Transverse colon (tissue), 4 donors: ENCODE results near the gene GCN1. TPM values are rescaled to one million over a fixed set of nuclear protein-coding genes. Genes with fewer than 3 reads are reported as not detected.
"Not testable (repeated sequence)": the region's sequence is repeated elsewhere in the genome, so short reads cannot be mapped to it uniquely, and the experiment has no call there.

Source experiments
- DNase-seq: peaks from one replicate; pipeline ENCODE4 v3.0.0-alpha.2; 2019
- H3K27ac ChIP-seq, 4 donors: fragments of 200-600 bp; sonication (generic); 2 replicates each; pipeline ENCODE4 v1.5.1; 2016 to 2018; ENCODE audit warnings: inconsistent platforms in 4 of 4
- H3K27me3 ChIP-seq: fragments of 200-600 bp; sonication (generic); 2 replicates; pipeline ENCODE4 v1.5.1; 2017; ENCODE audit warnings: inconsistent platforms
- H3K36me3 ChIP-seq, 4 donors: fragments of 200-600 bp; sonication (generic); 2 replicates each; pipeline ENCODE4 v1.5.1; 2017 to 2019; ENCODE audit warnings: inconsistent platforms in 4 of 4
- H3K4me1 ChIP-seq, 4 donors: fragments of 200-600 bp; sonication (generic); 2 replicates each; pipeline ENCODE4 v1.5.1; 2017 to 2020; ENCODE audit warnings: inconsistent platforms in 4 of 4
- H3K4me3 ChIP-seq, 4 donors: fragments of 200-600 bp; sonication (generic); 1 replicate in 1 of 4; 2 replicates in 3 of 4; pipeline versions ENCODE4 v1.5.1 to v1.6.1; 2017 to 2019; ENCODE audit warnings: inconsistent platforms in 4 of 4
- H3K9me3 ChIP-seq, 2 donors: fragments of 200-600 bp; sonication (generic); 2 replicates each; pipeline ENCODE4 v1.5.1; 2017 to 2019; ENCODE audit warnings: inconsistent platforms in 2 of 2
- CTCF ChIP-seq, 5 experiments: fragments of 200-600 bp in 3 of 5; fragments of 450-650 bp in 2 of 5; sonication (generic) in 3 of 5; IDR thresholded peaks; 1 replicate in 2 of 5; 2 replicates in 3 of 5; pipeline ENCODE4 v1.5.1; 2016 to 2017; ENCODE audit warnings: antibody characterized with exemption in 5 of 5, inconsistent platforms in 3 of 5, mild to moderate bottlenecking in 2 of 5, moderate library complexity in 1 of 5
- EP300 ChIP-seq: sonication (generic); formaldehyde crosslinking; IDR thresholded peaks from one replicate; pipeline ENCODE4 v1.6.1; 2017; ENCODE audit warnings: antibody characterized with exemption, low read depth
- POLR2A ChIP-seq: fragments of 450-650 bp; IDR thresholded peaks from one replicate; pipeline ENCODE4 v1.6.1; 2016; ENCODE audit warnings: antibody characterized with exemption, mild to moderate bottlenecking, moderate library complexity
- POLR2AphosphoS5 ChIP-seq, 3 donors: sonication (generic); formaldehyde crosslinking; IDR thresholded peaks; one replicate each; pipeline ENCODE4 v1.6.1; 2016; ENCODE audit warnings: antibody characterized with exemption in 3 of 3
- WGBS, 2 donors: methylation state at CpG; one replicate each; pipeline ENCODE4 v1.1.5; 2018; ENCODE audit warnings: low coverage in 1 of 2; 5-methylcytosine and 5-hydroxymethylcytosine counted together
- in situ Hi-C, 4 donors: fragments of 200-750 bp; cut with MboI; loops; one replicate each; pipeline versions ENCODE4 v1.15.0 to v1.15.1; 2017; ENCODE audit warnings: low sequenced_read_pairs in 3 of 4, low pct_ligation_motif_present in 1 of 4, low pct_unique_long_range_greater_than_20kb in 1 of 4
- intact Hi-C: fragments of 100-400 bp; cut with DNase I; formaldehyde crosslinking; loops from one replicate; pipeline ENCODE4 v1.15.1; 2023; ENCODE audit warnings: low total_unique reads
- total RNA-seq, 4 donors: library from RNA; depleted of rRNA; stranded (reverse); fragments of >200 nt; gene quantifications; one replicate each; pipeline ENCODE4 v1.1.0, GENCODE V29; 2016

Gene GCN1
- total RNA-seq, 4 donors from 2014 or later: 70.0 to 141 (median 107) TPM

- WGBS, 2 donors: 51 to 58% methylated on average over 8 to 12 of the region's 12 CpGs
- Histone ChIP-seq H3K27me3 (no peaks in the 10 kb centered on the region), H3K36me3 (peaks cover 0 to 32% (median 14%) of the 10 kb centered on the region in 4 donors), H3K9me3 (no peaks in the 10 kb centered on the region), H3K4me1 (peaks cover 0 to 19% (median 12%) of the 10 kb centered on the region in 4 donors), H3K27ac (peak overlapping the region; percentile 53 to 67 (median 66)), H3K4me3 (no peak overlapping the region)
- TF ChIP-seq POLR2AphosphoS5 (IDR thresholded peaks at IDR 0.05) (no peak), POLR2A (peak; percentile 29), CTCF (IDR thresholded peaks at IDR 0.05) (no peak), EP300 (no peak)
- peak; percentile 43 for DNase-seq
- in situ Hi-C loops (no loop called here), intact Hi-C loops (no loop called here)
Observed at GRCh38 chr12:120211243-120211903, 16.9 kb upstream of the GCN1 start.

GRCh38 chr12:120209851-120210250 is 15.3 kb upstream of the GCN1 start:
- intact Hi-C loops (no loop called here), in situ Hi-C loops (no loop called here)
- no peak for DNase-seq
- Histone ChIP-seq H3K4me1 (peaks cover 0 to 19% (median 12%) of the 10 kb centered on the region in 4 donors), H3K9me3 (no peaks in the 10 kb centered on the region), H3K36me3 (peaks cover 0 to 27% (median 11%) of the 10 kb centered on the region in 4 donors), H3K27ac (no peak overlapping the region), H3K27me3 (no peaks in the 10 kb centered on the region), H3K4me3 (no peak overlapping the region)
- WGBS, 2 donors: 96% methylated on average over 5 to 13 of the region's 13 CpGs
- no peak for TF ChIP-seq CTCF (IDR thresholded peaks at IDR 0.05)
- TF ChIP-seq POLR2A: no peak
- no peak for TF ChIP-seq POLR2AphosphoS5 (IDR thresholded peaks at IDR 0.05)
- TF ChIP-seq EP300: no peak

- no peaks in the 10 kb centered on the region for H3K9me3 ChIP-seq
- DNase-seq: no peak
- no peak overlapping the region for H3K27ac ChIP-seq
- H3K4me1 ChIP-seq: peaks cover 0 to 18% (median 12%) of the 10 kb centered on the region in 4 donors
- H3K27me3 ChIP-seq: no peaks in the 10 kb centered on the region
- H3K36me3 ChIP-seq: peaks cover 0 to 1% (median 0%) of the 10 kb centered on the region in 4 donors
- 93 to 95% methylated on average over 9 to 13 of the region's 13 CpGs for WGBS, 2 donors
- no peak overlapping the region for H3K4me3 ChIP-seq
- intact Hi-C loops: no loop called here
- no peak for TF ChIP-seq POLR2AphosphoS5 (IDR thresholded peaks at IDR 0.05)
- no peak for TF ChIP-seq EP300
- no peak for TF ChIP-seq POLR2A
- no peak for TF ChIP-seq CTCF (IDR thresholded peaks at IDR 0.05)
- in situ Hi-C loops: no loop called here
Observed at GRCh38 chr12:120207227-120207626, 12.7 kb upstream of the GCN1 start.

GRCh38 chr12:120206781-120207180 is 12.3 kb upstream of the GCN1 start:
- WGBS, 2 donors: 94 to 99% methylated on average over 5 of the region's 5 CpGs

More at GRCh38 chr12:120206781-120207180, 12.3 kb upstream of the GCN1 start:
- H3K27me3 ChIP-seq, H3K9me3 ChIP-seq, H3K36me3 ChIP-seq, DNase-seq, intact Hi-C loops, H3K4me3 ChIP-seq, H3K27ac ChIP-seq, in situ Hi-C loops: not testable (repeated sequence)
- H3K4me1 ChIP-seq: peaks cover 0 to 17% (median 9%) of the 10 kb centered on the region in 4 donors
